Measurements from ENCODE around the gene VAC14.

VAC14 gene

GRCh38 chr16:70752426-70752825, 48.5 kb downstream of the VAC14 start:
- TF ChIP-seq CTCF (IDR thresholded peaks at IDR 0.05; ENCODE audit: insufficient read depth, low read length, poor library complexity, severe bottlenecking): no peak
- Histone ChIP-seq H3K4me3 (replicated peaks; ENCODE audit: low read depth, low read length) (no peak overlapping the region), H3K36me3 (ENCODE audit: control insufficient read depth, insufficient read depth, low read length) (peaks cover 10% of the 10 kb centered on the region; the same call in 1 of the 2 replicates), H3K27me3 (replicated peaks; ENCODE audit: control insufficient read depth, insufficient read depth, low read length) (no peaks in the 10 kb centered on the region)
- no peak for DNase-seq (ENCODE audit: extremely low read depth, insufficient read length)

GRCh38 chr16:70751593-70751992, 49.4 kb downstream of the VAC14 start:
- H3K36me3 ChIP-seq (ENCODE audit: control insufficient read depth, insufficient read depth, low read length): peaks cover 6% of the 10 kb centered on the region; the same call in 1 of the 2 replicates
- no peak for DNase-seq (ENCODE audit: extremely low read depth, insufficient read length)
- TF ChIP-seq CTCF (IDR thresholded peaks at IDR 0.05; ENCODE audit: insufficient read depth, low read length, poor library complexity, severe bottlenecking): no peak

GRCh38 chr16:70750893-70751467, 50.0 kb downstream of the VAC14 start:
- Histone ChIP-seq H3K27me3 (replicated peaks; ENCODE audit: control insufficient read depth, insufficient read depth, low read length) (no peaks in the 10 kb centered on the region), H3K4me3 (replicated peaks; ENCODE audit: low read depth, low read length) (no peak overlapping the region), H3K36me3 (ENCODE audit: control insufficient read depth, insufficient read depth, low read length) (peaks cover 2% of the 10 kb centered on the region; the same call in 1 of the 2 replicates)
- no peak for DNase-seq (ENCODE audit: extremely low read depth, insufficient read length)
- no peak for TF ChIP-seq CTCF (IDR thresholded peaks at IDR 0.05; ENCODE audit: insufficient read depth, low read length, poor library complexity, severe bottlenecking)

More at GRCh38 chr16:70751593-70751992, 49.4 kb downstream of the VAC14 start:
- Histone ChIP-seq H3K4me3 (replicated peaks; ENCODE audit: low read depth, low read length) (no peak overlapping the region), H3K27me3 (replicated peaks; ENCODE audit: control insufficient read depth, insufficient read depth, low read length) (no peaks in the 10 kb centered on the region)

GRCh38 chr16:70749681-70750601, 51.0 kb downstream of the VAC14 start:
- no peak for TF ChIP-seq CTCF (IDR thresholded peaks at IDR 0.05; ENCODE audit: insufficient read depth, low read length, poor library complexity, severe bottlenecking)
- Histone ChIP-seq H3K4me3 (replicated peaks; ENCODE audit: low read depth, low read length) (no peak overlapping the region), H3K27me3 (replicated peaks; ENCODE audit: control insufficient read depth, insufficient read depth, low read length) (no peaks in the 10 kb centered on the region), H3K36me3 (ENCODE audit: control insufficient read depth, insufficient read depth, low read length) (peaks cover 4% of the 10 kb centered on the region)
- no peak for DNase-seq (ENCODE audit: extremely low read depth, insufficient read length)

GRCh38 chr16:70749006-70749678, 51.8 kb downstream of the VAC14 start:
- Histone ChIP-seq H3K36me3 (ENCODE audit: control insufficient read depth, insufficient read depth, low read length) (peaks cover 10% of the 10 kb centered on the region), H3K27me3 (replicated peaks; ENCODE audit: control insufficient read depth, insufficient read depth, low read length) (no peaks in the 10 kb centered on the region), H3K4me3 (replicated peaks; ENCODE audit: low read depth, low read length) (no peak overlapping the region)
- DNase-seq (ENCODE audit: extremely low read depth, insufficient read length): no peak
- no peak for TF ChIP-seq CTCF (IDR thresholded peaks at IDR 0.05; ENCODE audit: insufficient read depth, low read length, poor library complexity, severe bottlenecking)

Data from GM06990 (cell line).